GM10266 (cell line): ENCODE measurements around the gene STAT4.

Experiments used
- DNase-seq: peaks from one replicate; pipeline ENCODE4 v3.0.0; 2012; ENCODE audit errors: extremely low spot score
- CTCF ChIP-seq: IDR thresholded peaks from 2 replicates; pipeline ENCODE4 v1.5.1; 2012; ENCODE audit warnings: mild to moderate bottlenecking, low read depth; ENCODE audit not compliant: control insufficient read depth, insufficient read depth; ENCODE audit errors: missing control alignments

Gene STAT4

GRCh38 chr2:191087311-191087710, 63.5 kb downstream of the STAT4 start:
- no peak for DNase-seq
- no peak for TF ChIP-seq CTCF

- no peak for TF ChIP-seq CTCF
- DNase-seq = no peak
Observed at GRCh38 chr2:191086706-191087105, 64.1 kb downstream of the STAT4 start.

GRCh38 chr2:191083540-191083939, 67.3 kb downstream of the STAT4 start:
- no peak for TF ChIP-seq CTCF
- DNase-seq = no peak

GRCh38 chr2:191082321-191082720, 68.5 kb downstream of the STAT4 start:
- no peak for TF ChIP-seq CTCF
- DNase-seq = no peak

- DNase-seq = no peak
- TF ChIP-seq CTCF = no peak
Observed at GRCh38 chr2:191081411-191082155, 69.2 kb downstream of the STAT4 start.

- no peak for TF ChIP-seq CTCF
- no peak for DNase-seq
Observed at GRCh38 chr2:191078165-191078867, 72.5 kb downstream of the STAT4 start.

- no peak for DNase-seq
- TF ChIP-seq CTCF = no peak
Observed at GRCh38 chr2:191070276-191070675, 80.5 kb downstream of the STAT4 start.
